HG03442 (cell line): ENCODE measurements around the gene TINAGL1.

ENCODE experiments used
- ATAC-seq: cut with Tn5 transposase; IDR thresholded peaks from one replicate; pipeline ENCODE4 v1.9.1; 2021; ENCODE audit warnings: mild to moderate bottlenecking, moderate library complexity; ENCODE audit not compliant: unreplicated experiment

TINAGL1 gene

GRCh38 chr1:31567956-31568570 lies 8.3 kb upstream of the TINAGL1 start:
- no peak for ATAC-seq

DNA sequence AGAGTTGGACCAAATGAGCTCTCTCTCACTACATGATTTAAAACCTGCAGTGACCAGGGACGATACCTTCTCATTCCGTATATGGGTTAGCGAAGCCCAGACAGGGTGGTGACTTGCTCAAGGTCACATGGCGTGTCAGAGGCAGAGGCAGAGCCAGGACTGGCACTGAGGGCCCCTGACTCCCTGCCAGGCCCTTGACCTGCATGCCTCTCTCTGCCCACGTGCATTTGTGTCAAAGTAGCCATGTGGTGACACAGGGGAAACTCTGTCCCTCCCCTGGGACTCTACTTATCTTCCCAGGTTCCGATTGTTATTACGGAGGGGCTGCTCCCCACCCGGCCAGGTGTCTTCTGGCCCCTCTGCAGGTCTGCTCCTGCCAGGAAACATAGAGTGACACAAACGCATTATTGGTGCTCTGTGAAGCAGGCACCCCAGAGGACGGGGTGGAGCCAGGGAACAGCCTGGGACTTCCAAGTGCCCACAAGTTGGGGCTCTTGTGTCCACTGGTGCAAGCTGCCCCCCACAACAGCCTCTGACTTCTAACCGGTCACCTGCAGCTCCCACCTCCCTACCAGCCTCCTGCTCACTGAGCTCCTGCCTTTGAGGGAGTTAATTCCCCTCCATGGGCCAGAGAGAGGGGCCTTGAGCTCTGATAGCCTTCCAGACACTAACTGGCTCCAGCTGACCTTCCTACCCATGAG lies 7.3 kb upstream of the TINAGL1 start:
- no peak for ATAC-seq

DNA sequence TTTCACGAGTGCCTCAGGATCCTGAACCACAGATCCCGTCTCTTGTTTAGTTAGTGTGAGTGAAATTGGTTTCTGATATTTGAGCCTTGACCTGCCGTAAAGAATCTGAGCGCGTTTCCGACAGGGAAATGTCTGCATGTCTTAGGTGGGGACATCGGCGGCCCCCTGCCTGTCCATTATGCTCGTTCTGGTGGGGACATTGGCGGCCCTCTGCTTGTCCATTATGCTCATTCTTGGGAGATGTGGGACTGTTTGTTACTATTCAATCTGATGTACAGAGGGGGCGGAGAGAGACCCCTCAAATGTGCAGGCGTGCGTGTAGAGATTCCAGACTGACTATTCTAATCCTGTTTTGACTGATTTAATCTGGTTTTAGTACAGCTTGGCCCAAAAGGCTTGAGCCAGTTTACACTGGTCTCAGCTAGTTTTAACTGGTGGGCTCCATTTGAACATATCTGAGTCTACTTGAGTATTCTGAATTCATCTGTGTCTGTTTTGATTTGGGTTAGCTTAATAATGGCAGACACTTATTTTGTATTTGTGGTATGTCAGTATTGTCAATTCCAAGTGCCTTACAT lies 6.6 kb upstream of the TINAGL1 start:
- no peak for ATAC-seq

DNA sequence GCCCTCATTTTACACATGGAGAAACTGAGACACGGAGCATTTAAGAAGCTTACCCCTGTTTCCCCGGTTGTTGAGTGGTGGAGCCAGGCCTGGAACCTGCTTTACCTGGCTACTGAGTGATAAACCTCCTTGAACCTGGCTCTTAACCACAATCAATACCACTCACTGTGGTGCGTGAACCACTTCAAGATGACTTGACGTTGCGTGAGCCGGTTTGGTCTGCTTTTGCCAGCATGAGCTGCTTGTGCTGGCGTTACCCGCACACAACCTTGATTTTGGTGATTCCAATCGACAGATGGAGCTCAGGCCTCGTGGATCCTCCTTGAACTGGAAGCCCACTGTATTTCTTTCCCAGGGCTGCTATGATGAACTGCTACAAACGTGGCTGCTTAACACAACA lies 6.1 kb upstream of the TINAGL1 start:
- ATAC-seq: no peak

DNA sequence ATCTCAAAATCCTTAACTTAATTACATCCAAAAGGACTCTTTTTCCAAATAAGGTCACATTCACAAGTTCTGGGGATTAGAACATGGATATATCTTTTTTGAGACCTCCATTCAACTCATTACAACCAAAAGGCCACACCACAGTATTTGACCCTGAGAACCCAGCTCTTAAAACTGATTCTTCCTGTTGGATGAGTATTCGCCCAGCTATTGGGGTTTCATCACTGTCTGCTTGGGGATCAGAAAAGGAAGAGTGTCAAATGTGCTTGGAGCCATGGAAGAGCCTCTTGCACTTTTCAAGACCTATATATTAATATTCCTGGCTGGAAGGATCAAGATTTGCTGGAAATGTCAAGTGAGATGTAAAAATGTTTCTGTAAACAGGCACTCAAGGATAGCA lies 5.4 kb upstream of the TINAGL1 start:
- no peak for ATAC-seq

DNA sequence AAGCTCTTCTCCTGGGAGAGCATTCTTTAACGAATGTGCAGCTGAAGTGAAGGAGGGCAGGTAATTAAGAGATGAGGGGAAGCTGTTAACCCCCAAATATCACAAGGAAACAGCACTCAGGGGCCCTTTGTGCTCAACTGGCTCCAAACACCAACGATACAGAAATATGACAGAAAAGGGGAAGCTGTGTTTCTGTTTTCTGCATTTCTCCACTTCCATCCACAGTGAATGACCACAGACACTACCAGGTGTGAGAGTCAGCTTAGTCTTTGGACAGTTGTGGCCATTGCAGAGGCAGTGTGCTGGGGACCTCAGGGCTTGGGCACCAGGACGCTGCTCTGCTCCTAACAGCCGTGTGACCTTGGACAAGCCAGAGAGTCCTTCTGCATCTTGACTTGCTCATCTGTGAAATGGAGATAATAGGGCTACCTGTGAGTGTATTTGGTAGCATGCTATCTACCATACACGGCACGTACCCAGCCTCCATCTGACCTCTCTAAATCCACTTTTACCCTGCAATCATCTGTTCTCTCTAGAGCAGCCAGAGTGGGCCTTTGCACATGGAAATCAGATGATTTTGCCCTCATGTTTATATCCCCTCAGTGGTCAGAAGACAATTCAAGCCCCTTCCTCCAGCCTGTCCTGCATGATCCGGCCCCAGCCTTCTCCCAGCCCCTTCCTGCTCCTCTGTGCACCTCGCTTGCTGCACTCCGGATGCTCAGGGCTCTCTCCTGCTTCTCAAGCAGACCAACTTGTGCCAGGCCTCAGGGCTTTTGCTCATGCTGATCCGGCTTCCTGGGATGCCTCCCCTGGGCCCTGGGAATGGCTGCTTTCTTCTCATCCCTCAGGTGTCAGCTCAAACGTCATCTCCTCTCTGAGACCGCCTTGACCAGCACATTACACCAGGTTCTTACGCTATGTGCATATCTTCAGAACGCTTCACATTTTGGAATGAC lies 4.7 kb upstream of the TINAGL1 start:
- no peak for ATAC-seq

- no peak for ATAC-seq
These were observed 3.8 kb upstream of the TINAGL1 start for GRCh38 chr1:31572323-31573104.

DNA sequence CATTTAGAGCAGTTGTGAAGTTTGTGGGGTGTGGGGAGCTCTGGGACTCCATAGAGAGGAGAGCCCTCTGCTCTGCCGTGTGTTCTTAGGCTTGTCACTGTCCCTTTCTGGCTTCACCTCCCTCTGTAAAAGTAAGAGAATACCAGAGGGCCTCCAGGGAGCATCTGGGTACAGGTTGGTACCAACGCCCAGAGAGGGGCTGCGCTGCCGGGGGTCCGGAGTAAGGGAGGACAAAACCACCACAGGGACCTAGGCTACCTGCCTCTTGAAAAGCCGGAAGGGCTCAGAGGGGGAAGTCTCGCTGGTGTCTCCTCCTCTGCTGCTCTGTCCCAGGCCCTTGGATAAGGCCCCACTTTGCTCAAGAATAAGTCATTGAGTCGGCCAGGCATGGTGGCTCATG lies 3.1 kb upstream of the TINAGL1 start:
- no peak for ATAC-seq

- no peak for ATAC-seq
These were observed 1.5 kb upstream of the TINAGL1 start for GRCh38 chr1:31574749-31575368.

GRCh38 chr1:31575369-31576140 lies 760 bp upstream of the TINAGL1 start:
- ATAC-seq: no peak

GRCh38 chr1:31576743-31577455 lies 584 bp downstream of the TINAGL1 start:
- no peak for ATAC-seq

GRCh38 chr1:31577515-31578192 lies 1.3 kb downstream of the TINAGL1 start:
- no peak for ATAC-seq

- no peak for ATAC-seq
These were observed 3.1 kb downstream of the TINAGL1 start for GRCh38 chr1:31579374-31579773.

- no peak for ATAC-seq
These were observed 4.2 kb downstream of the TINAGL1 start for GRCh38 chr1:31580513-31580870.

DNA sequence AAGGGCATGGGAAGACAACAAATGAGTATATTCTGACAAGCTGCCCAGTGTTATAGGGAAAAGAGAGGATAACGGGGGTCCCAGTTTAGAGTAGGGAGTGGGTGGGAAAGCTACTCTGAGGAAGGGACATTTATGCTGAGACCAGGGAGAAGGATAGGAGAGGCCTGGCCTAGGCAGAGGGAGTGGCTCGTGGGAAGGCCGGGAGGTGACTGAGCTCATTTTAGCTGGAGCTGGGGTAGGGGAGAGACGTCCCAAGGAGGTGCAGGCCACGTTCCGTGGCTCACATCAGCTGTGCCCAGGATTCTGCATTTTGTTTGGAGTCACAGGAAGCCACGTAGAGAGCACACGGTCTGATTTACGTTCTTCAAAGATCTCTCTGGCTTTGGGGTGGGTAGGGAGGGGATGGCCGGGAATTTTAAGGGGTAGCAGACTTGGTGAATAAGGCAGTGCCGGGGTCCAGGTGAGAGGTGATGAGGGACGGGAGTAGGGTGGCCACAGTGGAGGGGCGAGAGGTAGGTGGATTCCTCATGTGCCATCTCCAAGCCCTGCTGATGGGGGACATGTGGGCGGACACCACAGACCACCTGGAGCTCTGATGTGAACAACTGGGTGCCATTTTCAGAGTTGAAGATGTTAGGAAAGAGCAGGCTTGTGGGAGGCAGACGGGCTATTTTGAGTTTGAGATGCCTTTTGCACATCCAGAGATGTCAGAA lies 4.7 kb downstream of the TINAGL1 start:
- no peak for ATAC-seq

DNA sequence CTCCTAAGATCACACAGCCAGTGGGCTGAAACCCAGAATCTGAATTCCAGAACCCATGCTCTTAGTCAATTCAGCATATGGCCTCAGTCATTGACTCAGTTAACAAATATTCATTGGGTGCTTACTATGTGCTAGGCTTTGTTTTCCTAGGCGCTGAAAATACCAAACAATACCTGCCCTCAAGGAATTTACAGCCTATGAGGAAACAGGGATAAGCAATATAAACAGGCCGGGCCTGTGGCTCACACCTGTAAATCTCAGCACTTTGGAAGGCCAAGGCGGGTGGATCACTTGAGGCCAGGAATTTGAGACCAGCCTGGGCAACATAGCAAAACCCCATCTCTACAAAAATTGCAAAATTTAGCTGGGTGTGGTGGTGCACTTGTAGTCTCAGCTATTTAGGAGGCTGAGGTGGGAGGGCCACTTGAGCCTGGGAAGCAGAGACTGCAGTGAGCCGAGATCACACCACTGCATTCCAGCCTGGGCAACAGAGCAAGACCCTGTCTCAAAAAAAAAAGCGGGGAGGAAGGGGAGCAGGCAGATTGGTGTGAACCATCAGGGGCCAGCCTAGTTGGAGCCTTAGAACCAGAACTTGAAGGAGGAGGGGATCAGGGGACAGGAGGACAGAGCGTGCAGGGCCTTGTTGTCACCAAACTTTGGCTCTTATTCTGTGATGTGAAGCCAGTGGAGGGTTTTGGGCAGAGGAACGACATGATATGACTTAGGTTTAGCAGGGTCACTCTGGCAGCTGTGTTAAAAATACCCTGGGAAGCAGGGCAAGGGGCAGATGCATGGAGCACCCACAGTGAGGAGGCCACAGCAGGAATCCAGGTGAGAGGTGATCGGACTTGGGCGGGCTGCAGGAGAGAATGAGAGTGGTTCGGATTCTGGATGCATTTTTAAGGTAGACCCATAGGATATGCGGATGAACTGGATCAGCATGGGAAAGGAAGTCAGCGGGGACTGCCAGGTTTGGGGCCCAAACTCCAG lies 5.8 kb downstream of the TINAGL1 start:
- no peak for ATAC-seq
